Mammary epithelial cell (primary cell): ENCODE measurements around the gene CCKAR.

ENCODE experiments used
- EZH2 ChIP-seq: IDR thresholded peaks from 2 replicates; pipeline ENCODE4 v1.6.1; 2012; ENCODE audit warnings: low read length, inconsistent platforms, borderline replicate concordance
- TF ChIP-seq, protein P1 (sequence below), 2 donors: IDR thresholded peaks in 1 of 2; conservative IDR thresholded peaks in 1 of 2; 2 replicates each; pipeline ENCODE4 v1.5.1; 2011 to 2012; ENCODE audit warnings: inconsistent platforms in 2 of 2, low read length in 2 of 2, mild to moderate bottlenecking in 2 of 2, control low read depth in 1 of 2, low read depth in 1 of 2; ENCODE audit not compliant: insufficient read depth in 1 of 2; ENCODE audit errors: extremely low read depth in 1 of 2

DNA sequence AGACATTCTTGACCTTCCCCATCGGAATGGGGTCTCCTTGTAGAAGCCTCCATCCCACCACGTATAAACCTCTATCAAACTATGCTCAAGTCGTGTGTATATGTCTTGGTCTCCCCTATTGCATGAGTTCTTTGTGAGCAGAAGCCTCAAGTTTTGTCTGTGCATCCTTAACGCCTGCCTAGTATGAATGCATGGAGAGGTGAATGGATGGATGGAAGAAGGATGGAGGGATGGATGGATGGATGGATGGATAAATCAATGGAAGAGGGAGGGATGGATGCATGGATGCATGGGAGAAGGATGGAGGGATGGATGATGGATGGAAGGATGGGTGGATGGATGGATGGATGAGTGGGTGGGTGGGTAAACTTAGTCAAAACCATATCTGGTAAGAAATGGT lies 17.0 kb upstream of the CCKAR start:
- TF ChIP-seq, protein P1, sequence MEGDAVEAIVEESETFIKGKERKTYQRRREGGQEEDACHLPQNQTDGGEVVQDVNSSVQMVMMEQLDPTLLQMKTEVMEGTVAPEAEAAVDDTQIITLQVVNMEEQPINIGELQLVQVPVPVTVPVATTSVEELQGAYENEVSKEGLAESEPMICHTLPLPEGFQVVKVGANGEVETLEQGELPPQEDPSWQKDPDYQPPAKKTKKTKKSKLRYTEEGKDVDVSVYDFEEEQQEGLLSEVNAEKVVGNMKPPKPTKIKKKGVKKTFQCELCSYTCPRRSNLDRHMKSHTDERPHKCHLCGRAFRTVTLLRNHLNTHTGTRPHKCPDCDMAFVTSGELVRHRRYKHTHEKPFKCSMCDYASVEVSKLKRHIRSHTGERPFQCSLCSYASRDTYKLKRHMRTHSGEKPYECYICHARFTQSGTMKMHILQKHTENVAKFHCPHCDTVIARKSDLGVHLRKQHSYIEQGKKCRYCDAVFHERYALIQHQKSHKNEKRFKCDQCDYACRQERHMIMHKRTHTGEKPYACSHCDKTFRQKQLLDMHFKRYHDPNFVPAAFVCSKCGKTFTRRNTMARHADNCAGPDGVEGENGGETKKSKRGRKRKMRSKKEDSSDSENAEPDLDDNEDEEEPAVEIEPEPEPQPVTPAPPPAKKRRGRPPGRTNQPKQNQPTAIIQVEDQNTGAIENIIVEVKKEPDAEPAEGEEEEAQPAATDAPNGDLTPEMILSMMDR (conservative IDR thresholded peaks at IDR 0.05 in 1 of 2, IDR thresholded peaks at IDR 0.05 in 1 of 2; ENCODE audit: extremely low read depth in 1 of 2, insufficient read depth in 1 of 2, low read depth in 1 of 2, low read length in 2 of 2): no peak
- no peak for TF ChIP-seq EZH2
